ENCODE measurements around the gene ZBTB7C. TPM values are rescaled to one million over a fixed set of nuclear protein-coding genes. Genes with fewer than 3 reads are reported as not detected.

The ZBTB7C gene
- total RNA-seq, 4 donors from 2014 or later = 26.0 to 50.6 (median 46.2) TPM

DNA sequence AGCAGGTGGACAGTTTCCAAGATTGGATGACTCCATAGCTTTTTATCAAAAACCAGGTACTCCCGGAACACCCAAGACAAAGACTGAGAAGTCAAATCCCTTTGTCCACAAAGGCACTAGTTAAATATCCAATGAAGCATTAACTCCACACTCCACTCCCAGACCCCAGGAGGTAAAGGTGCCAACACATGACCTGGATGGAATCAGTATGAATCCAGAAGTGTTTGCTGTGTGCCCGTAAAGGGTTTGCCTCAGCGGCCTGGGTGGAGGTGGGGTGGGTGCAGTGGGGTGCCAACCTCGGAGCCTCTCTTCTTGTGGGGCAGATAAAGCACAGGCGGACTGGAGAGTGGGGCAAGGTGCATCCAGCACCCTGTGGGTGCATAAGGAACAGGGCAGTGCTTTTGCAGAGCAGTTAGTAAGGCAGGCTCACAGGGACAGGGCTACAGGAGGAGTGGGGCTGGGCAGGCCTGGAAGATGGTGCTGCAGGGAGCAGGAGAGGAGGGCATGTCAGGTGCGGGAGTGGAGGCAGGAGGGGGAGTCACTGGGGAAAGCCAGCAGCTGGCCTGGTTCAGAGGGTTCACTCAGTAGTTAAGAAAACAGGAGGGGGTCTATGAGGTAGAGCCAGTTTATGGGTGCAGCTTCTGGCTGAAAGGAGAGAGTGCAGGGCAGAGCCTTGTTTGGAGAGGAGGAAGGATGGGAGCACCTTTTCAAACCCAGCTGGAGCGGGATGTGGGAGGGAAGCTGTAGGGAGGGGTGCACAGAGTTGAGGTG lies 270.3 kb downstream of the ZBTB7C start:
- H3K9me3 ChIP-seq = no peaks in the 10 kb centered on the region
- H3K27me3 ChIP-seq = peaks cover 5% of the 10 kb centered on the region
- no peaks in the 10 kb centered on the region for H3K36me3 ChIP-seq
- H3K4me3 ChIP-seq = no peak overlapping the region
- H3K4me1 ChIP-seq = peaks cover 82% of the 10 kb centered on the region
- WGBS = 53% methylated on average over 7 of the region's 7 CpGs
- H3K27ac ChIP-seq = peak overlapping the region; percentile 92
- TF ChIP-seq POLR2AphosphoS5 (IDR thresholded peaks at IDR 0.05) = no peak
- no peak for TF ChIP-seq POLR2A (IDR thresholded peaks at IDR 0.05)
- no peak for DNase-seq (ENCODE audit: low spot score in 2 of 2)

DNA sequence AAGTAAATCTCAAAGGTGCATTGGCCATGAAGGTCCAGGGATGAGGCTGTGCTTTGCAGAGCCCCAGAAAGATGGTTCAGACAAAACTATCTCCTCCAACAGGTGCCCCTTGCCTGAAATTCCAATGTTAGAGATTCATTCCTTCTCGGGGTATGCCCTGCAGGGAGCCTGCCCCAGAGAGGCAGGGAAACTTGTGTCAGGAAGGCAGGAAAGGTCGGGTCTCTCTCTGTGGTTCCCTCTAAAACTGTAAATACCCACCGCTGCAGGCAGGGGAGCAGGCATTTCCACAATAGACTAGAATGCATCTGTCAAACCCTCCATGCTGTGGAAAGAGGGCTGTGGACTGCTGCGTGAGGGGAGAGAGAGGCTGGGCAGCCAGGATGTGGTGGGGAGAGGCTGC lies 271.0 kb downstream of the ZBTB7C start:
- no peaks in the 10 kb centered on the region for H3K9me3 ChIP-seq
- H3K36me3 ChIP-seq = no peaks in the 10 kb centered on the region
- H3K27ac ChIP-seq = peak overlapping the region; percentile 92
- WGBS = 71% methylated on average over 4 of the region's 4 CpGs
- DNase-seq (ENCODE audit: low spot score in 2 of 2) = no peak
- no peak for TF ChIP-seq POLR2AphosphoS5 (IDR thresholded peaks at IDR 0.05)
- TF ChIP-seq, protein P1, sequence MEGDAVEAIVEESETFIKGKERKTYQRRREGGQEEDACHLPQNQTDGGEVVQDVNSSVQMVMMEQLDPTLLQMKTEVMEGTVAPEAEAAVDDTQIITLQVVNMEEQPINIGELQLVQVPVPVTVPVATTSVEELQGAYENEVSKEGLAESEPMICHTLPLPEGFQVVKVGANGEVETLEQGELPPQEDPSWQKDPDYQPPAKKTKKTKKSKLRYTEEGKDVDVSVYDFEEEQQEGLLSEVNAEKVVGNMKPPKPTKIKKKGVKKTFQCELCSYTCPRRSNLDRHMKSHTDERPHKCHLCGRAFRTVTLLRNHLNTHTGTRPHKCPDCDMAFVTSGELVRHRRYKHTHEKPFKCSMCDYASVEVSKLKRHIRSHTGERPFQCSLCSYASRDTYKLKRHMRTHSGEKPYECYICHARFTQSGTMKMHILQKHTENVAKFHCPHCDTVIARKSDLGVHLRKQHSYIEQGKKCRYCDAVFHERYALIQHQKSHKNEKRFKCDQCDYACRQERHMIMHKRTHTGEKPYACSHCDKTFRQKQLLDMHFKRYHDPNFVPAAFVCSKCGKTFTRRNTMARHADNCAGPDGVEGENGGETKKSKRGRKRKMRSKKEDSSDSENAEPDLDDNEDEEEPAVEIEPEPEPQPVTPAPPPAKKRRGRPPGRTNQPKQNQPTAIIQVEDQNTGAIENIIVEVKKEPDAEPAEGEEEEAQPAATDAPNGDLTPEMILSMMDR (IDR thresholded peaks at IDR 0.05) = no peak
- no peak for TF ChIP-seq POLR2A (IDR thresholded peaks at IDR 0.05)
- peaks cover 5% of the 10 kb centered on the region for H3K27me3 ChIP-seq
- no peak overlapping the region for H3K4me3 ChIP-seq
- H3K4me1 ChIP-seq = peaks cover 83% of the 10 kb centered on the region

DNA sequence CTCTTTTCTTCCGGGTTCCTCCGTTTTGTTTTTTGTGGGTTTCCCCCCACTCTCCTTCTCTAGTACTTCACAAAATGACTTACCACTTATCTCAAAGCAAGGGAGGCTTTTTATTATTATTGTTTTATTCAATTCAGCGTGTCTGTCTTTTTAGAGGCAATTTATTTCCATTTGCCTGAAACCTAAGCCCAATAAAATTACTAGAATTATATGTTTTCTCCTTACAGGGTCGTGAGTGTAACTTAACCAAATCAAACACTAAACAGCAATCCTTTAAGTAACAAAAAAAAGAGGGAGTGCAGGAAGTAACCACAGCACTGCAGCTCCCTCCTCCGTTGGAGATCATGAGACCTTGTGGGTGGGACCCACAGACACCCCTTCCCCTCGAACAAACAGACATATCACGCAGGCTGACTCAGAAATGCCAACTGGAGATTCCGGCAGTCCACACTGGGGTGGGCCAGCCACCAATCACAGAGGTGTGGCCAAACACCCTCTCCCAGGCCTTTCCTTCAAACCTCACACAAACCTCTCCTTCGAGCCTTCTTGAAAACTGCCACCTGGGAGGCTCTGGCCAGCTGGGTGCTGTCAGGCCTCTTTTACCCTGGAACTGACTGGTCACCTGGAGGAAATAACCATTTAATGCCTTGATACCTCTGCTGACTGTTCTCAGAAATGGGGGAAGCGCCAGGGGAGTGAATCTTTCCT lies 271.7 kb downstream of the ZBTB7C start:
- Histone ChIP-seq H3K36me3 (no peaks in the 10 kb centered on the region), H3K4me3 (peak overlapping the region; percentile 83), H3K9me3 (no peaks in the 10 kb centered on the region), H3K27me3 (peaks cover 5% of the 10 kb centered on the region), H3K27ac (peak overlapping the region; percentile 92), H3K4me1 (peaks cover 84% of the 10 kb centered on the region)
- WGBS = 37% methylated on average over 10 of the region's 10 CpGs
- TF ChIP-seq POLR2AphosphoS5 (IDR thresholded peaks at IDR 0.05) = no peak
- no peak for TF ChIP-seq EP300 (IDR thresholded peaks at IDR 0.05)
- TF ChIP-seq POLR2A (IDR thresholded peaks at IDR 0.05) = no peak
- TF ChIP-seq, protein P1 (IDR thresholded peaks at IDR 0.05) = no peak
- no peak for DNase-seq (ENCODE audit: low spot score in 2 of 2)

DNA sequence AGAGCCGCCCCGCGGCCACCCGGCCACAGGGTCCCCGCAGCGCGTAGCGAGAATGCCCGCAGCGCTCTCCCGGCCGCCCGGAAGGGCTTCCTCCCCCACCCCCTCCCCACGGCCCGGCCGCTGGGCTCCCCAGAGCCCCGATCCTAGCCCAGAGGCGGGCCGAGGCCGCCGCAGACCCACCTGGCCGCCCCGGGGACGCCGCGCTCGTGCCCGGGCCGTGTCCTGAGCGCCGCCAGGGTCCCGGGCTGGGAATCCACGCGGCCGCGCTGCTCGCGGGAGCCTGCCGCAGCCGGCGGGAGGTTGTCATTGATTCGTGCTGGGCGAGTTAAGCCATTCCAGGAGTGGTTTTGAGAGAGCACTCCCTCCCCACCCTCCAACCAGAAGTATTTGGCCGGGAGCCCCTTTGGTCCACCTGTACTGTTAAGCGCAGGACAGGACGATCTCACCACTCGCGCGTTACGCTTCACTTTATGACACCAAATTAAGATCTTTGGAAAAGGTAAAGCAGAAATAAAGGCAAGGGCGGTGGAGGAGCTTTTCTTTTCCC lies 272.3 kb downstream of the ZBTB7C start:
- 11% methylated on average over 21 of the region's 51 CpGs for WGBS
- Histone ChIP-seq H3K36me3 (no peaks in the 10 kb centered on the region), H3K4me1 (peaks cover 82% of the 10 kb centered on the region), H3K4me3 (peak overlapping the region; percentile 83), H3K27me3 (peaks cover 5% of the 10 kb centered on the region), H3K9me3 (no peaks in the 10 kb centered on the region), H3K27ac (peak overlapping the region; percentile 92)
- DNase-seq (ENCODE audit: low spot score in 2 of 2) = no peak
- TF ChIP-seq EP300 (IDR thresholded peaks at IDR 0.05) = no peak

DNA sequence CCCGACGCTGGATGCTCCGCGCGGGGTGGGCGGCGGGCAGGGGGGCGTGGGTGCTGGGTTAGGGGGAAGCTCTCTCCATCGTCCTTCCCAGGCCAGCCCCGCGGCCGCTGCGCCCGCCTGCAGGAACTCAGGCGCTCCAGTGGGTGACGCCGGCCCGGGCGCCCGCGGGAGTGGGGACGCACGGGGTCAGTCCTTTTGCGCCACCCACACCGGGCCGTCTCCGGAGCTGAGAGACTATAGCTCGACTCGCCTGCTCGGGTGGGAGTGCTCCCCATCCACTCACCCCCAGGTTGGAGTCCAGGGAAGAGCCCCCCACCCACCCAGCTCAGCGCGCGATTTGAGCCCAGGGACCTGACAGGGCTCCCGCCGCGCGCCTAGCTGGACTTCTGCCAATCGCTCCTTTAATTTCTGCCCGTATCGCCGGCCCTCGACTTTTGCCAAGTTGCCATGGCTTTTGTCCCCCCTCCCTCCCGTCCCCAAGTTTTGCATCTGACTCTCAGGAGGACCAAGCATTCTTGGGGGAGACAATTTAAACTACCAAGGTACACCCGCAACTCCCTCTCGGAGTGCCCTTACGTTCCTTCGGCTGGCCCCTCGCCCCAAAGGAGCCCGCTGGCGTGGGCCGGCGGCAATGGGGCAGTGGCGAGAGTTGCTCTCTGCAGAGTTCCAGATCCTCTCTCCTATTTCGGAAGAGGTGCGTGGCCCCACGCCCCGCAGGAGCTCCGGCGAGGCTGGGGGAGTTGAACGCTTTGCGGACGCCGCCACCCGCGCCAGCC lies 272.9 kb downstream of the ZBTB7C start:
- no peak for DNase-seq (ENCODE audit: low spot score in 2 of 2)
- Histone ChIP-seq H3K9me3 (no peaks in the 10 kb centered on the region), H3K36me3 (no peaks in the 10 kb centered on the region), H3K27me3 (peaks cover 5% of the 10 kb centered on the region), H3K4me3 (peak overlapping the region; percentile 83), H3K4me1 (peaks cover 84% of the 10 kb centered on the region), H3K27ac (peak overlapping the region; percentile 92)
- no peak for TF ChIP-seq EP300 (IDR thresholded peaks at IDR 0.05)
- TF ChIP-seq POLR2AphosphoS5 (IDR thresholded peaks at IDR 0.05) = no peak
- TF ChIP-seq, protein P1 (IDR thresholded peaks at IDR 0.05) = no peak
- TF ChIP-seq POLR2A (IDR thresholded peaks at IDR 0.05) = no peak
- 0% methylated on average over 14 of the region's 65 CpGs for WGBS
